Kidney (tissue), 14 donors: Measurements from ENCODE around the gene HNRNPDL. TPM values are rescaled to one million over a fixed set of nuclear protein-coding genes. Genes with fewer than 3 reads are reported as not detected.

Experiments used
- DNase-seq, 5 donors: peaks; one replicate each; pipeline ENCODE4 v3.0.0-alpha.2; 2013 to 2020
- FAIRE-seq: peaks from 2 replicates; lab custom pipeline; 2012; peaks lifted over from hg19 to GRCh38; lab: Jason Lieb, UNC
- H3K27ac ChIP-seq, 2 donors: one replicate each; pipeline ENCODE4 v1.7.0; 2013; ENCODE audit warnings: low read depth in 2 of 2, low read length in 2 of 2, inconsistent platforms in 1 of 2
- H3K27me3 ChIP-seq: one replicate; pipeline ENCODE4 v1.7.1; 2013; ENCODE audit warnings: low read length, inconsistent platforms; ENCODE audit not compliant: control insufficient read depth, insufficient read depth
- H3K36me3 ChIP-seq, 3 donors: one replicate each; pipeline versions ENCODE4 v1.7.0 to v1.7.1; 2013; ENCODE audit warnings: low read length in 3 of 3, control low read depth in 1 of 3, inconsistent platforms in 1 of 3; ENCODE audit not compliant: insufficient read depth in 3 of 3, control insufficient read depth in 2 of 3
- H3K4me1 ChIP-seq, 3 donors: one replicate each; pipeline versions ENCODE4 v1.7.0 to v1.7.1; 2013; ENCODE audit warnings: low read length in 3 of 3, inconsistent platforms in 1 of 3, low read depth in 1 of 3; ENCODE audit not compliant: control insufficient read depth in 2 of 3, insufficient read depth in 2 of 3
- H3K4me3 ChIP-seq, 3 donors: one replicate each; pipeline versions ENCODE4 v1.7.0 to v1.8.1; 2013; ENCODE audit warnings: low read length in 3 of 3, control low read depth in 1 of 3, inconsistent platforms in 1 of 3
- H3K9ac ChIP-seq, 3 donors: one replicate each; pipeline versions ENCODE4 v1.7.0 to v1.7.1; 2013; ENCODE audit warnings: low read length in 3 of 3, control low read depth in 1 of 3, inconsistent platforms in 1 of 3
- H3K9me3 ChIP-seq, 3 donors: one replicate each; pipeline versions ENCODE4 v1.7.0 to v1.7.1; 2013; ENCODE audit warnings: low read length in 3 of 3, control low read depth in 1 of 3, inconsistent platforms in 1 of 3; ENCODE audit not compliant: control insufficient read depth in 2 of 3, insufficient read depth in 1 of 3
- intact Hi-C: fragments of 100-400 bp; cut with DNase I; formaldehyde crosslinking; loops from one replicate; pipeline ENCODE4 v1.11.1; 2022
- polyA plus RNA-seq: library from polyadenylated mRNA; stranded (reverse); fragments of 350-450 nt; fragmentation: Illumina TruSeq; extraction: RNeasy Lipid Tissue Mini Kit (QIAGEN cat#74804); gene quantifications from one replicate; pipeline ENCODE4 v1.2.3, GENCODE V29; 2014; ENCODE audit warnings: low read depth, low replicate concordance; ENCODE audit not compliant: insufficient read depth
- total RNA-seq: library from RNA; stranded (reverse); fragmentation: NEBNext Ultra II Directional; extraction: Animal tissue kit (Norgen Biotek cat#: 25700); gene quantifications from one replicate; pipeline ENCODE4 v1.2.1, GENCODE V29; 2021
- TF ChIP-seq, protein P1 (sequence below): IDR thresholded peaks from 3 replicates; pipeline ENCODE4 v1.5.1; 2012; ENCODE audit warnings: mild to moderate bottlenecking, moderate library complexity, borderline replicate concordance; ENCODE audit not compliant: insufficient read depth; ENCODE audit errors: extremely low read depth
- donor health status: control.
- donor health status: control.
- donor health status: control.
- donor health status: control.
- donor health status: control.
- donor health status: DM: yes; HTN: yes; CAD: no.
- donor health status: Normal renal cell carcinoma (clear cell type).

HNRNPDL gene
- total and polyA plus RNA-seq, 2 donors from 2014 or later = 135 to 263 TPM

DNA sequence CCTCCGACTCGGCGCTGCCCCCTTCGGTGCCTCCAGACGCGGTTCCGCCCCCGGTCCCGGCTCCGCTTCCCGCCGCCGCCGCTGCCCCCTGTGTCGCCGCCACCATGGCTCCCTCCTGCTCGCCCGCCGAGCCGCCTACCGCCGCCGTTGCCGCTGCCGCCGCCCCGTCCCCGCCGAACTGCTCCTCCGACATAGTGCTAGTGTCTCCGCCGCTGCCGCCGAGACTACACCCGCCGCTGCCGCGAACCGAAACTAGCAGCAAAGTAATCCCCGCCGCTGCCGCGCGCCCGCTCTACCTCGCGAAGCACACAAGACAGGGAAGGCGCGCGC is 56.8 kb downstream of the HNRNPDL start:
- peaks cover 0 to 2% (median 0%) of the 10 kb centered on the region in 3 donors for H3K36me3 ChIP-seq
- H3K9me3 ChIP-seq = no peaks in the 10 kb centered on the region
- H3K27ac ChIP-seq = peak overlapping the region; percentile 99 to 100
- intact Hi-C loops = loop anchor here (10.0 kb wide), 1 partner anchor 51 kb away; no protein-coding TSS in a partner anchor
- FAIRE-seq (no peak), DNase-seq (no peak)
- peaks cover 0 to 16% (median 15%) of the 10 kb centered on the region in 3 donors for H3K4me1 ChIP-seq
- H3K4me3 ChIP-seq = peak overlapping the region; percentile 94 to 99 (median 96)
- TF ChIP-seq, protein P1, sequence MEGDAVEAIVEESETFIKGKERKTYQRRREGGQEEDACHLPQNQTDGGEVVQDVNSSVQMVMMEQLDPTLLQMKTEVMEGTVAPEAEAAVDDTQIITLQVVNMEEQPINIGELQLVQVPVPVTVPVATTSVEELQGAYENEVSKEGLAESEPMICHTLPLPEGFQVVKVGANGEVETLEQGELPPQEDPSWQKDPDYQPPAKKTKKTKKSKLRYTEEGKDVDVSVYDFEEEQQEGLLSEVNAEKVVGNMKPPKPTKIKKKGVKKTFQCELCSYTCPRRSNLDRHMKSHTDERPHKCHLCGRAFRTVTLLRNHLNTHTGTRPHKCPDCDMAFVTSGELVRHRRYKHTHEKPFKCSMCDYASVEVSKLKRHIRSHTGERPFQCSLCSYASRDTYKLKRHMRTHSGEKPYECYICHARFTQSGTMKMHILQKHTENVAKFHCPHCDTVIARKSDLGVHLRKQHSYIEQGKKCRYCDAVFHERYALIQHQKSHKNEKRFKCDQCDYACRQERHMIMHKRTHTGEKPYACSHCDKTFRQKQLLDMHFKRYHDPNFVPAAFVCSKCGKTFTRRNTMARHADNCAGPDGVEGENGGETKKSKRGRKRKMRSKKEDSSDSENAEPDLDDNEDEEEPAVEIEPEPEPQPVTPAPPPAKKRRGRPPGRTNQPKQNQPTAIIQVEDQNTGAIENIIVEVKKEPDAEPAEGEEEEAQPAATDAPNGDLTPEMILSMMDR = no peak
- peak overlapping the region; percentile 92 to 96 (median 95) for H3K9ac ChIP-seq
- H3K27me3 ChIP-seq = no peaks in the 10 kb centered on the region

Other genes starting within 250 kb of the HNRNPDL start
- gene HNRNPD, start 56.5 kb downstream of the HNRNPDL start, total RNA-seq = 177 TPM
- 120 TPM for gene HNRNPD, start 56.5 kb downstream of the HNRNPDL start, polyA plus RNA-seq
- 30.3 TPM for gene ENOPH1, start 128 bp upstream of the HNRNPDL start, total RNA-seq
- gene ENOPH1, start 128 bp upstream of the HNRNPDL start, polyA plus RNA-seq = 36.0 TPM
- gene TMEM150C, start 131.5 kb upstream of the HNRNPDL start, total RNA-seq = 7.7 TPM
- gene TMEM150C, start 131.5 kb upstream of the HNRNPDL start, polyA plus RNA-seq = 22.9 TPM